Cardiac muscle cell (in vitro differentiated cells and primary cell): ENCODE results near the gene PIAS3. TPM values are rescaled to one million over a fixed set of nuclear protein-coding genes. Genes with fewer than 3 reads are reported as not detected.

Experiments used
- DNase-seq, 2 donors: peaks; one replicate each; pipeline versions ENCODE4 v3.0.0 to v3.0.0-alpha.2; 2010 to 2017; ENCODE audit warnings: low read depth in 1 of 2, low spot score in 1 of 2
- H3K27ac ChIP-seq: fragments of 200-600 bp; sonication (generic); 2 replicates; pipeline ENCODE4 v1.5.1; 2016
- H3K27me3 ChIP-seq: fragments of 200-600 bp; sonication (generic); 2 replicates; pipeline ENCODE4 v1.6.0; 2016; ENCODE audit warnings: control low read depth
- H3K36me3 ChIP-seq: fragments of 200-600 bp; sonication (generic); 2 replicates; pipeline ENCODE4 v1.5.1; 2016; ENCODE audit warnings: control low read depth
- H3K4me1 ChIP-seq: fragments of 200-600 bp; sonication (generic); 2 replicates; pipeline ENCODE4 v1.8.1; 2017; ENCODE audit warnings: low read depth, mild to moderate bottlenecking, mixed run types
- H3K4me3 ChIP-seq: fragments of 200-600 bp; sonication (generic); 2 replicates; pipeline ENCODE4 v1.5.1; 2016; ENCODE audit warnings: mild to moderate bottlenecking
- H3K9me3 ChIP-seq: fragments of 200-600 bp; sonication (generic); 2 replicates; pipeline ENCODE4 v1.5.1; 2017; ENCODE audit warnings: low read depth, mild to moderate bottlenecking, control low read depth
- CTCF ChIP-seq: IDR thresholded peaks from 2 replicates; pipeline ENCODE4 v1.5.1; 2012; ENCODE audit warnings: low read depth, mild to moderate bottlenecking, low read length
- polyA plus RNA-seq: library from polyadenylated mRNA; unstranded; fragments of >200 nt; fragmentation: Nextera tagmentation; extraction: Ambion mirVana; gene quantifications from 2 replicates; pipeline ENCODE4 v1.2.1, GENCODE V29; 2016
- total RNA-seq: library from RNA; depleted of rRNA; stranded (reverse); fragments of >200 nt; gene quantifications from 2 replicates; pipeline ENCODE4 v1.2.3, GENCODE V29; 2016

PIAS3 gene
- total RNA-seq (22.2 and 23.7 TPM in 2 replicates), polyA plus RNA-seq (40.5 and 61.5 TPM in 2 replicates)

- Histone ChIP-seq H3K27ac (peak within 1 kb of the TSS; percentile 82), H3K27me3 (no peaks in the 10 kb centered on the region), H3K9me3 (no peaks in the 10 kb centered on the region), H3K4me3 (peak within 1 kb of the TSS; percentile 73), H3K4me1 (no peaks in the 10 kb centered on the region), H3K36me3 (peaks cover 12% of the 10 kb centered on the region)
- TF ChIP-seq CTCF: no peak
- peak; percentile 97 to 98 for DNase-seq
These were observed at the start of gene PIAS3 for GRCh38 chr1:145858901-145859490. PIAS3 (minus strand) TSS chr1:145859081; CDS start chr1:145858990, 91 bp downstream.

GRCh38 chr1:145908653-145909052, 49.8 kb upstream of the PIAS3 start:
- Histone ChIP-seq H3K36me3 (peaks cover 14% of the 10 kb centered on the region), H3K27me3 (no peaks in the 10 kb centered on the region), H3K4me1 (peaks cover 8% of the 10 kb centered on the region), H3K4me3 (no peak overlapping the region), H3K9me3 (no peaks in the 10 kb centered on the region), H3K27ac (peak overlapping the region; percentile 30)
- DNase-seq: peak in 1 of 2 donors; percentile 49
- no peak for TF ChIP-seq CTCF

- no peak overlapping the region for H3K27ac ChIP-seq
- H3K27me3 ChIP-seq: no peaks in the 10 kb centered on the region
- H3K9me3 ChIP-seq: no peaks in the 10 kb centered on the region
- no peak for TF ChIP-seq CTCF
- peaks cover 8% of the 10 kb centered on the region for H3K4me1 ChIP-seq
- peaks cover 11% of the 10 kb centered on the region for H3K36me3 ChIP-seq
- H3K4me3 ChIP-seq: no peak overlapping the region
- DNase-seq: peak in 1 of 2 donors; percentile 38
These were observed 48.3 kb upstream of the PIAS3 start for GRCh38 chr1:145906954-145907753.

- Histone ChIP-seq H3K27ac (no peak overlapping the region), H3K36me3 (no peaks in the 10 kb centered on the region), H3K9me3 (no peaks in the 10 kb centered on the region), H3K4me3 (no peak overlapping the region), H3K27me3 (no peaks in the 10 kb centered on the region), H3K4me1 (no peaks in the 10 kb centered on the region)
- TF ChIP-seq CTCF: no peak
- no peak for DNase-seq
These were observed 42.6 kb upstream of the PIAS3 start for GRCh38 chr1:145901312-145902021.

- Histone ChIP-seq H3K27me3 (no peaks in the 10 kb centered on the region), H3K4me3 (no peak overlapping the region), H3K9me3 (no peaks in the 10 kb centered on the region), H3K27ac (no peak overlapping the region), H3K4me1 (no peaks in the 10 kb centered on the region), H3K36me3 (no peaks in the 10 kb centered on the region)
- DNase-seq: no peak
- no peak for TF ChIP-seq CTCF
These were observed 39.9 kb upstream of the PIAS3 start for GRCh38 chr1:145898756-145899155.
